GM19193 (cell line): ENCODE results near the gene FXYD6.

Experiments
- POLR2A ChIP-seq: IDR thresholded peaks from 4 replicates; pipeline ENCODE4 v1.6.1; 2011; ENCODE audit not compliant: insufficient read depth, insufficient read length; ENCODE audit errors: extremely low read depth

The FXYD6 gene

GRCh38 chr11:117826190-117826570 is 50.3 kb downstream of the FXYD6 start:
- TF ChIP-seq POLR2A, result no peak

- TF ChIP-seq POLR2A, result no peak
These were observed 50.8 kb downstream of the FXYD6 start for GRCh38 chr11:117825538-117826189.

- no peak for TF ChIP-seq POLR2A
These were observed 51.6 kb downstream of the FXYD6 start, which contains the start of gene FXYD2 for GRCh38 chr11:117824571-117825537. Gene FXYD2, minus strand, starts transcription at chr11:117824744. Its CDS starts 66 bp downstream, at chr11:117824678.

GRCh38 chr11:117823946-117824420 is 52.5 kb downstream of the FXYD6 start:
- TF ChIP-seq POLR2A, result no peak

DNA sequence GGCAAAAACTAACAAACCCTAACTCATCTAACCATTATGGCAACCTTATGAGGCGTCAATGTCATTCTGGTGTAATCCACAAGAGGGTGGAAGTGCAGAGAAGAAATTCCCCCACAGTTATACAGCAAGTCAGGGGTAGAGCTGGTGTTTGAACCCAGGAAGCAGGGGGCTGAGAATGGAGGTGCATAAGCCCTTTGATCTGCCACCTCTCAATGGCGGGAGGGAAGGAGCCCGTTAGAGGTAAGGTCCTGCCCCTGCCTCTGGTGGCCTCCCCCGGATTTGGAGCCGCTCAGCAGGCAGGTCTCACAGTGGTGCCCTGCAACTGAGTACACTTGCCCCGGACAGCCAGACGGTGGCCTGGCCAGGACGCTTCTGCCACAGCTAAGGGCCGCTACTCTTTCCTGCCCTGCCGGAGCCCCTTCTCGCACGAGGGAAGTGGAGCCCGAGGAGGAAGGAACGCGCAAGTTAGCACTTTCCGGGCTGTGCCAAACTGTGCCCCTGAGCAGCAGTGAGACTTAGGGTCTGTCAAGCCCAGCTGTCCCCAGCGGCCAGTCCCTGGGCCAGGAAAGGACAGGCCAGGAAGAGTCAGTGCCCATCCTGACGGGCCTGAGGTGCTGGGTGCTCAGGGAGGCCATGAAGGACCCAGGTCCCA is 53.0 kb downstream of the FXYD6 start:
- no peak for TF ChIP-seq POLR2A

- TF ChIP-seq POLR2A, result no peak
These were observed 54.1 kb downstream of the FXYD6 start for GRCh38 chr11:117822074-117823033.

- TF ChIP-seq POLR2A, result no peak
These were observed 55.0 kb downstream of the FXYD6 start for GRCh38 chr11:117821431-117821830.

DNA sequence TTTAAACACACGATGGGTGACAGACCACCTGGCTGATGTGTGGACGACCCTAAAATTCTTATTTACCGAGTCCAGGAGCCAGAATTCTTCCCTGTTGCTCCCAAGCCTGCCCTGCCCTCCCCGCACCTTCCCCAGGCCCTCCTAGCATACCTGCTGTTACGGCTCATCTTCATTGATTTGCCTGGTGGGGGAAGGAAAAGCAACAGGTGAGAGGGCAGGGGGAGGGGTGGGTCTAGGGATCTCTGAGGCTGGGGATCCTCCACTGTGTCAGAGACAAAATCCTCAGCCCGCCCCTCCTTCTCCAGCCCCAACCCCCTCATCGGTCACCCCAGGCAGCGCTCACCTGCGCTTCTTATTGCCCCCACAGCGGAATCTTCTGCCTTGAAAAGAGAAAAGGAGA is 55.9 kb downstream of the FXYD6 start:
- TF ChIP-seq POLR2A, result no peak

- TF ChIP-seq POLR2A, result no peak
These were observed 56.4 kb downstream of the FXYD6 start for GRCh38 chr11:117820071-117820470.

DNA sequence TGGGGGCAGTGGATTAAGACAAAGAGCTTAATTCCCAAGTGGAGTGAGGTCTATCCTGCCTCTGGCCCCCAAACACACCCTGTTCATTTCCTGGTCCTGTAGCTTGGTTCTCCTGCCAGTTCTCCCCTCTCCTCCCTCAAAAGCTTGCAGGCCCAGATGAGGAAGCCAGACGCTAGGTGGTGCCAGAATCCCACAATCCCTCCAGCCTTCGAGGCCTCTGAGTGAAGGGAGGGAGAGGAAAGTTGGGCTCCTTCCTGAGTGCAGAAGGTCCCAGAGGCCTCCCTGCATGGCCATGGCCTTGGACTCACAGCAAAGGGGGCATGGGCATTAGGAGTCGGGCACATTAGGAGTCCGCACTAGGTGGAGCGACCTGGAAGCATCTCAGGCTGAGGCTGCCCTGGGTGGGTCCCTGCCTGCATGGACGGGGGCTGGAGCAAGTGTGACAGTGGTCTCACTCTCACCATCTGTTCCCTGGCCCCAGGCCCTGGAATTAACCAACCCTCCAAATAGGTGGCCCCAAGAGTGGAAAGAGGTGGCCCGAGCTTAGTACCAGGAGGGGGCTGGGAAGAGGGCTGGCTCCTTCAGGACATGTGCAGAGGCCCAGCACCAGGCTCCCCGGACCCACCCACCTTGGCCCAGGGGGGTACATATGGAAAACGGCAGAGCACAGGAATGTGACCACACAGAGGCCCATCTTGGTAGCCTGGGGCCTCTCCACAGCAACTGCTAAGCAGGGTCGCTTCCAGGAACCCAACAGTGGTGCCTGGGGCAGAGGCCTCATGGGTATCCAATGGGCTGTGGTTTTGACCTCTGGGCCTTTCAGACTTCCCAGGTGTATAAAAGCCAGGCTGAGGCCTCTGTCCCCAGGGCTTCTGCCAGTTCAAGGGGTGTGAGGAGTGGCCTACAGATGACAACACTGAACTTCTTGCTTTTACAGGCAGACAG is 57.1 kb downstream of the FXYD6 start:
- no peak for TF ChIP-seq POLR2A

DNA sequence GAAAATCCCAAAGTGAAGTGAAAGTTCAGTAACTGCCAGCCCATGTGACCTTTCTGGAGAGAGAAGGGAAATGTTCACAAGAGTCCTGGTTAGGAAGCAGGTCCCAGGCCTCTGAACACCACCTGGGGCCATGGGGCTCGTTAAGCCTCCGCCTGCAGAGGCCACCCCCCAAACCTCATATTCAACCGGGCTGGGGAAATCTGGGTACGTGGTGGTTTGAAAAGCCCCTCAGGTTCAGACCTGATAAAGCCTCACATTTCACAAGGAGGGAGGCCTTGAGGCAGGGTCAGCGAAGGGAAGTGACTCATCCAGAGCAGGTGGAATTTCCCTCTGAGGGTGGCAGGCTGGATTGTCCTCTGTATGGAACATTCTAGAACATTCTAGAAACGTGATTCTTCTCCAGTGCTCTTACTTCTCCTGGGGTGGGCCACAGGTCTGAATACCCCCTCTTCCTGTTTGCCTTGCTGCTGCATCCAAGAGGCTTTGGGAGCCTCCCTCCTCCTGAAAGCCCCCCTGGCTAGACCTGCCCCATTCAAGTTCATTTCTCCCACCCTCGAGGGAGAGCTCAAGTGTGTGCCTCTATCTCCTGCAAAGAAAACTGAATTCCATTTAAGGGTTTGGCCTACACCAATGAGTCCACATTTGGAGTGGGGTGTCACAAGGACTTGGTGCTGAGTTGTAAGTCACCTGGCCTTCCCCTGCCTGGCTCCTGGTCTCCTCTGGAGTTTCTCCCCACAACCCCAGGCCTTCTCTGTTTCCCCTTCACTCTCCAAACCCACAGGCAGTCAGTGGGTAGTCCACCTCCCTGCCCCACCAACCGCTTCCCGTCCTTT is 58.2 kb downstream of the FXYD6 start:
- TF ChIP-seq POLR2A, result peak; percentile 5

- TF ChIP-seq POLR2A, result peak; percentile 64
These were observed 59.0 kb downstream of the FXYD6 start for GRCh38 chr11:117817368-117818040.
